ENCODE measurements around the gene SUSD4.

- no peak for TF ChIP-seq MAFK (IDR thresholded peaks at IDR 0.05; ENCODE audit: low read depth, low read length)
- no peak for TF ChIP-seq RAD21 (IDR thresholded peaks at IDR 0.05 in 1 of 2, conservative IDR thresholded peaks at IDR 0.05 in 1 of 2; ENCODE audit: low read depth in 2 of 2, low read length in 2 of 2)
- no peak for TF ChIP-seq TBP (IDR thresholded peaks at IDR 0.05; ENCODE audit: low read depth, low read length)
- no peak for TF ChIP-seq E2F6 (IDR thresholded peaks at IDR 0.05)
- TF ChIP-seq EP300 (IDR thresholded peaks at IDR 0.05; ENCODE audit: borderline replicate concordance in 1 of 2, low read depth in 2 of 2, low read length in 2 of 2): no peak
- no peak for TF ChIP-seq CBX5 (IDR thresholded peaks at IDR 0.05; ENCODE audit: low read depth, low read length)
- no peak for TF ChIP-seq EGR1 (IDR thresholded peaks at IDR 0.05; ENCODE audit: borderline replicate concordance, low read depth, low read length)
- TF ChIP-seq CTCF (IDR thresholded peaks at IDR 0.05; ENCODE audit: control extremely low read depth in 1 of 3, insufficient read depth in 1 of 3, low read depth in 1 of 3, low read length in 3 of 3): no peak
- no peak for TF ChIP-seq ATF3 (IDR thresholded peaks at IDR 0.05; ENCODE audit: insufficient read depth, low read depth, low read length)
These were observed 153.2 kb downstream of the SUSD4 start for GRCh38 chr1:223210788-223211120.

All from H1 (cell line).